ENCODE data around the gene WFIKKN2. TPM values are rescaled to one million over a fixed set of nuclear protein-coding genes. Genes with fewer than 3 reads are reported as not detected.

Gene WFIKKN2
- polyA plus RNA-seq, 2 of the 4 experiments (the other 2 are of a cell fraction), result not detected

GRCh38 chr17:50883850-50884438 is 48.6 kb downstream of the WFIKKN2 start:
- WGBS (ENCODE audit: missing lambda C conversion rate), result 79% methylated on average over 5 of the region's 5 CpGs
- ATAC-seq (peak; percentile 32 to 53; a peak in 3 of 6 replicates), DNase-seq (ENCODE audit: low read depth in 1 of 2, low spot score in 1 of 2) (no peak), FAIRE-seq (no peak)
- Histone ChIP-seq H3K27ac (peak overlapping the region; percentile 59 to 68; a peak in 5 of 6 replicates), H3K9me3 (peaks cover 11% of the 10 kb centered on the region), H3K4me3 (no peak overlapping the region), H3K4me2 (peak overlapping the region; percentile 47), H3K4me1 (peaks cover 27% of the 10 kb centered on the region)
- ChIA-PET CTCF (interaction anchor here (0.6 to 4.1 kb wide), 8 partner anchors 11 to 244 kb away, joined by 3 to 14 read pairs (median 4); no protein-coding TSS in a partner anchor), POLR2A (interaction anchor here (1.0 to 11.9 kb wide), 2 partner anchors 12 to 18 kb away, joined by 3 to 133 read pairs; partner anchors contain the start of gene TOB1)
- TF ChIP-seq POLR2AphosphoS2 (conservative IDR thresholded peaks at IDR 0.05; ENCODE audit: low read length) (no peak), HEYL (CRISPR knock-in tag; IDR thresholded peaks at IDR 0.05) (no peak), RNF2 (IDR thresholded peaks at IDR 0.05; ENCODE audit: borderline replicate concordance, low read depth) (no peak), NPAS2 (CRISPR knock-in tag; IDR thresholded peaks at IDR 0.05; ENCODE audit: borderline replicate concordance) (no peak), KDM1A (IDR thresholded peaks at IDR 0.05; ENCODE audit: low read depth) (no peak), NR3C1 (IDR thresholded peaks at IDR 0.05) (no peak), ZC3H11A (IDR thresholded peaks at IDR 0.05) (no peak), PBX3 (IDR thresholded peaks at IDR 0.05) (no peak), TP53 (CRISPR knock-in tag; IDR thresholded peaks at IDR 0.05) (no peak), ATOH8 (CRISPR knock-in tag; IDR thresholded peaks at IDR 0.05; ENCODE audit: low read depth) (no peak), FOSB (CRISPR knock-in tag; IDR thresholded peaks at IDR 0.05) (no peak), RFX5 (IDR thresholded peaks at IDR 0.05) (no peak)

GRCh38 chr17:50884439-50885311 is 49.3 kb downstream of the WFIKKN2 start:
- H3K4me1 ChIP-seq, result peaks cover 31% of the 10 kb centered on the region
- peaks cover 5% of the 10 kb centered on the region for H3K9me3 ChIP-seq
- ChIA-PET POLR2A (interaction anchor here (0.5 to 11.9 kb wide), 3 partner anchors 13 to 53 kb away, joined by 3 to 133 read pairs (median 4); partner anchors contain the start of gene TOB1), CTCF (interaction anchor here (0.6 to 4.1 kb wide), 11 partner anchors 11 to 269 kb away, joined by 3 to 14 read pairs (median 3); partner anchors contain the start of gene NME1)
- TF ChIP-seq NR3C1 (IDR thresholded peaks at IDR 0.05) (no peak), CEBPB (IDR thresholded peaks at IDR 0.05) (peak; percentile 9 to 58; a peak in 1 of 4 replicates)
- ATAC-seq, result peak; percentile 64 to 70; a peak in 5 of 6 replicates
- DNase-seq (ENCODE audit: low read depth in 1 of 2, low spot score in 1 of 2), result no peak
- peak overlapping the region; percentile 59 to 68; a peak in 5 of 6 replicates for H3K27ac ChIP-seq
- H3K4me2 ChIP-seq, result peak overlapping the region; percentile 47
- no peak for FAIRE-seq
- WGBS (ENCODE audit: missing lambda C conversion rate), result 74% methylated on average over 8 of the region's 8 CpGs
- no peak overlapping the region for H3K4me3 ChIP-seq

GRCh38 chr17:50887705-50888245 is 52.4 kb downstream of the WFIKKN2 start:
- no peak for ATAC-seq
- CTCF ChIA-PET, result interaction anchor here (0.8 to 2.3 kb wide), 9 partner anchors 11 to 104 kb away, joined by 3 to 6 read pairs (median 3); no protein-coding TSS in a partner anchor
- no peak for FAIRE-seq
- TF ChIP-seq KDM5A (IDR thresholded peaks at IDR 0.05), result no peak
- no peak for TF ChIP-seq ZNF302 (CRISPR knock-in tag; IDR thresholded peaks at IDR 0.05)
- TF ChIP-seq CHD4 (IDR thresholded peaks at IDR 0.05; ENCODE audit: borderline replicate concordance), result no peak
- no peak for TF ChIP-seq E2F6 (IDR thresholded peaks at IDR 0.05; ENCODE audit: borderline replicate concordance, low read depth)
- no peak for TF ChIP-seq ZFP36 (IDR thresholded peaks at IDR 0.05; ENCODE audit: borderline replicate concordance, partially characterized antibody)
- no peak for TF ChIP-seq CEBPB (IDR thresholded peaks at IDR 0.05)
- no peak for TF ChIP-seq NFE2L2 (conservative IDR thresholded peaks at IDR 0.05; ENCODE audit: low read length)
- TF ChIP-seq FOSB (CRISPR knock-in tag; IDR thresholded peaks at IDR 0.05), result no peak
- TF ChIP-seq FOXS1 (CRISPR knock-in tag; IDR thresholded peaks at IDR 0.05), result no peak
- no peak for TF ChIP-seq JUNB (IDR thresholded peaks at IDR 0.05)
- TF ChIP-seq PBX3 (IDR thresholded peaks at IDR 0.05), result no peak
- no peak for TF ChIP-seq HES2 (IDR thresholded peaks at IDR 0.05)
- no peak for TF ChIP-seq USF2 (IDR thresholded peaks at IDR 0.05)
- TF ChIP-seq HEYL (CRISPR knock-in tag; IDR thresholded peaks at IDR 0.05), result no peak
- no peak for TF ChIP-seq PHF8 (IDR thresholded peaks at IDR 0.05; ENCODE audit: borderline replicate concordance, low read depth)

More at GRCh38 chr17:50887705-50888245, 52.4 kb downstream of the WFIKKN2 start:
- Histone ChIP-seq H3K27ac (peak overlapping the region in 1 of 2 experiments; percentile 24; a peak in 3 of 6 replicates), H3K9me3 (no peaks in the 10 kb centered on the region), H3K4me3 (no peak overlapping the region), H3K4me2 (no peak overlapping the region), H3K4me1 (peaks cover 52% of the 10 kb centered on the region)
- no peak for DNase-seq (ENCODE audit: low read depth in 1 of 2, low spot score in 1 of 2)
- POLR2A ChIA-PET, result interaction anchor here (1.1 to 11.9 kb wide), 2 partner anchors 22 to 57 kb away, joined by 3 to 133 read pairs; partner anchors contain the start of gene TOB1
- WGBS (ENCODE audit: missing lambda C conversion rate), result 93% methylated on average over 5 of the region's 5 CpGs

All from A549 (cell line).